Measurements from ENCODE around the gene UNKL.

GRCh38 chr16:1378804-1379303 is 35.6 kb downstream of the UNKL start:
- TF ChIP-seq CTCF (conservative IDR thresholded peaks at IDR 0.05; ENCODE audit: low read depth, low read length), result no peak
- no peak for TF ChIP-seq EZH2 (IDR thresholded peaks at IDR 0.05; ENCODE audit: low read length, unreplicated experiment)
